GM12891 (cell line): ENCODE measurements around the gene LTBP1.

Experiments
- POLR2A ChIP-seq: IDR thresholded peaks from 2 replicates; pipeline ENCODE4 v1.6.1; 2011; ENCODE audit warnings: low read depth, low read length, control low read depth
- POLR2AphosphoS5 ChIP-seq: IDR thresholded peaks from 2 replicates; pipeline ENCODE4 v1.6.1; 2011; ENCODE audit warnings: low read depth, low read length, control low read depth
- POU2F2 ChIP-seq: IDR thresholded peaks from 2 replicates; pipeline ENCODE4 v1.6.1; 2011; ENCODE audit warnings: low read depth, mild to moderate bottlenecking, control low read depth, low read length, moderate library complexity

GRCh38 chr2:33131749-33132148 is 185.0 kb downstream of the LTBP1 start:
- TF ChIP-seq POLR2A (no peak), POLR2AphosphoS5 (no peak), POU2F2 (no peak)
